Mesenchymal stem cell (in vitro differentiated cells and primary cell): ENCODE data around the gene RHBDL3.
"Not testable (repeated sequence)": the region's sequence is repeated elsewhere in the genome, so short reads cannot be mapped to it uniquely, and the experiment has no call there.

Experiments
- DNase-seq: peaks from one replicate; pipeline ENCODE4 v3.0.0-alpha.2; 2013
- H2AFZ ChIP-seq: one replicate; pipeline ENCODE4 v1.6.1; 2013; ENCODE audit warnings: low read depth, mild to moderate bottlenecking, control low read depth, inconsistent platforms, low read length, moderate library complexity
- H2AK5ac ChIP-seq: 2 replicates; pipeline ENCODE4 v1.6.1; 2013; ENCODE audit warnings: low read length, moderate library complexity, mild to moderate bottlenecking, inconsistent platforms; ENCODE audit not compliant: severe bottlenecking
- H2BK120ac ChIP-seq: one replicate; pipeline ENCODE4 v1.6.1; 2013; ENCODE audit warnings: low read depth, mild to moderate bottlenecking, inconsistent platforms, low read length, moderate library complexity
- H2BK12ac ChIP-seq, 2 experiments: one replicate each; pipeline ENCODE4 v1.6.1; 2013; ENCODE audit warnings: inconsistent platforms in 2 of 2, low read length in 2 of 2, mild to moderate bottlenecking in 2 of 2, moderate library complexity in 2 of 2, control low read depth in 1 of 2
- H2BK15ac ChIP-seq: one replicate; pipeline ENCODE4 v1.6.1; 2013; ENCODE audit warnings: mild to moderate bottlenecking, low read depth, inconsistent platforms; ENCODE audit not compliant: poor library complexity, severe bottlenecking
- H2BK5ac ChIP-seq: 2 replicates; pipeline ENCODE4 v1.6.1; 2013; ENCODE audit warnings: low read depth, mild to moderate bottlenecking, low read length, control low read depth, inconsistent platforms; ENCODE audit not compliant: poor library complexity, severe bottlenecking
- H3K14ac ChIP-seq, 2 experiments: one replicate each; pipeline ENCODE4 v1.6.1; 2013; ENCODE audit warnings: inconsistent platforms in 2 of 2, low read length in 2 of 2, control low read depth in 1 of 2, mild to moderate bottlenecking in 1 of 2, moderate library complexity in 1 of 2
- H3K18ac ChIP-seq, 2 experiments: one replicate each; pipeline ENCODE4 v1.6.1; 2013; ENCODE audit warnings: inconsistent platforms in 2 of 2, low read length in 2 of 2, control low read depth in 1 of 2, low read depth in 1 of 2, mild to moderate bottlenecking in 1 of 2
- H3K23ac ChIP-seq, 2 experiments: one replicate each; pipeline ENCODE4 v1.6.1; 2013; ENCODE audit warnings: inconsistent platforms in 2 of 2, low read length in 2 of 2, mild to moderate bottlenecking in 2 of 2, moderate library complexity in 2 of 2, control low read depth in 1 of 2
- H3K27ac ChIP-seq: 2 replicates; pipeline ENCODE4 v1.5.1; 2013; ENCODE audit warnings: mild to moderate bottlenecking, moderate library complexity, low read length, control low read depth, inconsistent platforms; ENCODE audit not compliant: poor library complexity, severe bottlenecking
- H3K27me3 ChIP-seq, 2 experiments: 2 replicates each; pipeline versions ENCODE4 v1.6.1 to v1.7.0; 2013; ENCODE audit warnings: low read length in 2 of 2, mild to moderate bottlenecking in 2 of 2, moderate library complexity in 2 of 2, control low read depth in 1 of 2, inconsistent platforms in 1 of 2; ENCODE audit not compliant: control insufficient read depth in 1 of 2, insufficient read depth in 1 of 2
- H3K36me3 ChIP-seq, 2 experiments: 2 replicates each; pipeline versions ENCODE4 v1.6.1 to v1.7.0; 2013; ENCODE audit warnings: low read length in 2 of 2, control low read depth in 1 of 2, inconsistent platforms in 1 of 2, low read depth in 1 of 2, mild to moderate bottlenecking in 1 of 2; ENCODE audit not compliant: insufficient read depth in 2 of 2, control insufficient read depth in 1 of 2
- H3K4ac ChIP-seq, 2 experiments: one replicate each; pipeline ENCODE4 v1.6.1; 2013; ENCODE audit warnings: inconsistent platforms in 2 of 2, low read length in 2 of 2, mild to moderate bottlenecking in 2 of 2, moderate library complexity in 2 of 2, control low read depth in 1 of 2, low read depth in 1 of 2
- H3K4me1 ChIP-seq: 2 replicates; pipeline ENCODE4 v1.6.1; 2013; ENCODE audit warnings: low read depth, low read length, control low read depth; ENCODE audit not compliant: control insufficient read depth, insufficient read depth
- H3K4me2 ChIP-seq: 2 replicates; pipeline ENCODE4 v1.6.1; 2013; ENCODE audit warnings: low read length, mild to moderate bottlenecking, inconsistent platforms; ENCODE audit not compliant: poor library complexity, severe bottlenecking
- H3K4me3 ChIP-seq, 2 experiments: 2 replicates each; pipeline versions ENCODE4 v1.5.1 to v1.7.0; 2013; ENCODE audit warnings: low read length in 2 of 2, mild to moderate bottlenecking in 2 of 2, control low read depth in 1 of 2, low read depth in 1 of 2; ENCODE audit not compliant: insufficient read depth in 1 of 2
- H3K79me1 ChIP-seq: replicated peaks from 2 replicates; pipeline ENCODE4 v1.6.1; 2013; ENCODE audit warnings: mild to moderate bottlenecking, control low read depth, low read length, inconsistent platforms; ENCODE audit not compliant: poor library complexity, severe bottlenecking
- H3K9ac ChIP-seq: 2 replicates; pipeline ENCODE4 v1.7.0; 2013; ENCODE audit warnings: mild to moderate bottlenecking, low read length, moderate library complexity
- H3K9me3 ChIP-seq: 2 replicates; pipeline ENCODE4 v1.7.0; 2013; ENCODE audit warnings: mild to moderate bottlenecking, low read length; ENCODE audit not compliant: control insufficient read depth
- H4K8ac ChIP-seq: one replicate; pipeline ENCODE4 v1.6.1; 2013; ENCODE audit warnings: inconsistent platforms, mild to moderate bottlenecking, low read length, moderate library complexity
- H4K91ac ChIP-seq: one replicate; pipeline ENCODE4 v1.6.1; 2013; ENCODE audit warnings: mild to moderate bottlenecking, low read length, inconsistent platforms
- WGBS: methylation state at CpG from one replicate; pipeline ENCODE4 v1.1.7; 2013; ENCODE audit warnings: mixed read lengths; 5-methylcytosine and 5-hydroxymethylcytosine counted together

The RHBDL3 gene

GRCh38 chr17:32311028-32311536, 45.5 kb downstream of the RHBDL3 start:
- Histone ChIP-seq H2AK5ac (no peak overlapping the region), H2AFZ (no peak overlapping the region), H3K23ac (no peak overlapping the region), H3K36me3 (no peaks in the 10 kb centered on the region), H3K4me2 (peak overlapping the region; percentile 24), H2BK12ac (no peak overlapping the region), H3K9ac (peak overlapping the region; percentile 64), H2BK120ac (no peak overlapping the region), H3K4ac (no peak overlapping the region), H2BK15ac (no peak overlapping the region), H3K14ac (no peak overlapping the region), H3K9me3 (no peaks in the 10 kb centered on the region), H3K4me3 (peak overlapping the region in 1 of 2 experiments; percentile 68), H3K18ac (no peak overlapping the region), H3K27ac (no peak overlapping the region), H2BK5ac (no peak overlapping the region), H4K8ac (no peak overlapping the region), H4K91ac (no peak overlapping the region), H3K27me3 (peaks cover 44 to 46% of the 10 kb centered on the region in 2 experiments), H3K4me1 (peaks cover 2% of the 10 kb centered on the region), H3K79me1 (no peaks in the 10 kb centered on the region)
- DNase-seq = no peak
- WGBS = 19% methylated on average over 9 of the region's 9 CpGs

GRCh38 chr17:32314636-32315035, 49.0 kb downstream of the RHBDL3 start:
- H2BK12ac ChIP-seq = no peak overlapping the region
- H3K23ac ChIP-seq = no peak overlapping the region
- no peak overlapping the region for H4K91ac ChIP-seq
- H2BK5ac ChIP-seq = no peak overlapping the region
- no peak overlapping the region for H4K8ac ChIP-seq
- no peak overlapping the region for H3K27ac ChIP-seq
- H2BK120ac ChIP-seq = no peak overlapping the region
- H3K9me3 ChIP-seq = no peaks in the 10 kb centered on the region
- H2AK5ac ChIP-seq = no peak overlapping the region
- H3K79me1 ChIP-seq = no peaks in the 10 kb centered on the region
- H2BK15ac ChIP-seq = no peak overlapping the region
- H3K4me3 ChIP-seq = no peak overlapping the region
- H3K36me3 ChIP-seq = no peaks in the 10 kb centered on the region
- H2AFZ ChIP-seq = no peak overlapping the region
- H3K9ac ChIP-seq = no peak overlapping the region
- no peak overlapping the region for H3K4me2 ChIP-seq
- no peak overlapping the region for H3K18ac ChIP-seq
- H3K14ac ChIP-seq = no peak overlapping the region
- no peak overlapping the region for H3K4ac ChIP-seq
- H3K4me1 ChIP-seq = peaks cover 2% of the 10 kb centered on the region
- WGBS = 94% methylated on average over 9 of the region's 9 CpGs
- no peak for DNase-seq
- H3K27me3 ChIP-seq = peaks cover 23 to 36% of the 10 kb centered on the region in 2 experiments

- 84% methylated on average over 8 of the region's 8 CpGs for WGBS
- Histone ChIP-seq H3K14ac (no peak overlapping the region), H3K27ac (no peak overlapping the region), H2AFZ (no peak overlapping the region), H3K9ac (no peak overlapping the region), H2BK5ac (no peak overlapping the region), H3K4me2 (no peak overlapping the region), H2BK12ac (no peak overlapping the region), H3K27me3 (peaks cover 23 to 35% of the 10 kb centered on the region in 2 experiments), H2AK5ac (no peak overlapping the region), H3K18ac (no peak overlapping the region), H4K91ac (no peak overlapping the region), H3K4ac (no peak overlapping the region), H3K9me3 (no peaks in the 10 kb centered on the region), H3K4me1 (peaks cover 2% of the 10 kb centered on the region), H3K23ac (no peak overlapping the region), H2BK120ac (no peak overlapping the region), H4K8ac (no peak overlapping the region), H3K79me1 (no peaks in the 10 kb centered on the region), H2BK15ac (no peak overlapping the region), H3K36me3 (no peaks in the 10 kb centered on the region), H3K4me3 (no peak overlapping the region)
- DNase-seq = no peak
These were observed 49.5 kb downstream of the RHBDL3 start for GRCh38 chr17:32315171-32315570.

GRCh38 chr17:32316653-32317052, 51.0 kb downstream of the RHBDL3 start:
- not testable (repeated sequence) for H3K4me2 ChIP-seq, H4K8ac ChIP-seq, H3K4me1 ChIP-seq, H3K23ac ChIP-seq, H2AK5ac ChIP-seq, H2BK15ac ChIP-seq, H3K14ac ChIP-seq, H2BK12ac ChIP-seq, H3K36me3 ChIP-seq, H3K18ac ChIP-seq, H3K9ac ChIP-seq, H4K91ac ChIP-seq, H3K27ac ChIP-seq, H3K4me3 ChIP-seq, H3K79me1 ChIP-seq, H3K4ac ChIP-seq, H2AFZ ChIP-seq, H2BK120ac ChIP-seq, H2BK5ac ChIP-seq, DNase-seq, H3K9me3 ChIP-seq
- WGBS = 94% methylated on average over 4 of the region's 5 CpGs
- H3K27me3 ChIP-seq = peaks cover 23 to 34% of the 10 kb centered on the region in 2 experiments
